AG10803 (cell line): Measurements from ENCODE around the gene BORCS8.

Source experiments
- DNase-seq: peaks from one replicate; pipeline ENCODE4 v3.0.0; 2010; ENCODE audit warnings: low read depth
- H3K4me3 ChIP-seq: 2 replicates; pipeline ENCODE4 v1.5.1; 2011; ENCODE audit warnings: mild to moderate bottlenecking, low read length, control low read depth
- CTCF ChIP-seq: conservative IDR thresholded peaks from 2 replicates; pipeline ENCODE4 v1.5.1; 2011; ENCODE audit warnings: mild to moderate bottlenecking, low read length, control low read depth, inconsistent platforms

Gene BORCS8

GRCh38 chr19:19170053-19170872 is 21.7 kb downstream of the BORCS8 start, which contains the start of gene MEF2B:
TSS of gene MEF2B (minus strand) at chr19:19170263. CDS start at chr19:19150735, 19,528 bp downstream.
- TF ChIP-seq CTCF, result no peak
- no peak within 1 kb of the TSS; the same call in 1 of the 2 replicates for H3K4me3 ChIP-seq
- peak; percentile 41 for DNase-seq

- no peak for DNase-seq
- no peak for TF ChIP-seq CTCF
- H3K4me3 ChIP-seq, result no peak overlapping the region
Measured at GRCh38 chr19:19169236-19170052, 22.5 kb downstream of the BORCS8 start.

GRCh38 chr19:19167612-19168011 is 24.3 kb downstream of the BORCS8 start:
- no peak overlapping the region for H3K4me3 ChIP-seq
- TF ChIP-seq CTCF, result no peak

GRCh38 chr19:19165396-19165795 is 26.6 kb downstream of the BORCS8 start:
- TF ChIP-seq CTCF, result no peak
- no peak for DNase-seq
- no peak overlapping the region for H3K4me3 ChIP-seq

More at GRCh38 chr19:19167612-19168011, 24.3 kb downstream of the BORCS8 start:
- no peak for DNase-seq

- no peak overlapping the region for H3K4me3 ChIP-seq
- DNase-seq, result no peak
- no peak for TF ChIP-seq CTCF
Measured at GRCh38 chr19:19162495-19162894, 29.5 kb downstream of the BORCS8 start.

GRCh38 chr19:19160461-19161035 is 31.4 kb downstream of the BORCS8 start:
- TF ChIP-seq CTCF, result no peak
- no peak overlapping the region for H3K4me3 ChIP-seq
- DNase-seq, result no peak
